ENCODE measurements around the gene ADARB2.

DNA sequence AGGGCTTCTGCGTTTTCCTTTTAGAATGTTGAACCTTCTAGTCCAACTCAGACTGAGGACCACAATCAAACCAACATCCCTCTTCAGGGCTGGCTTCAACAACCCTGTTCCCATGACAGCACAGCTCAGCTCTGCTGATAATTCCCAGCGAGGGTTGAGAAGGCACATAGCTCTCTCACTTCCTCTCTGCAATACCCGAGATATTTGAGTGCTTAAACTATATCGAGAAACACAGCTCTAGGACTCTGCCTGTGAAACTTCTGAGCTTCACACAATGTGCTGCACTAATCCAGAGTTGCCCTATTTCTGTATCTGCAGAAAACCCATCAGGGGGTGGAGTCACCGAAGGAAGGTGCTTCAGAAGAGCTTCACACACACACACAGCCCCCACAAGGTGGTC, 1.6 kb upstream of the ADARB2 start:
- TF ChIP-seq CREB1 (IDR thresholded peaks at IDR 0.05; ENCODE audit: low read depth) (no peak), EGR1 (IDR thresholded peaks at IDR 0.05) (no peak), TCF12 (IDR thresholded peaks at IDR 0.05; ENCODE audit: low read depth) (no peak), TAF1 (IDR thresholded peaks at IDR 0.05; ENCODE audit: low read depth) (no peak), EP300 (IDR thresholded peaks at IDR 0.05; ENCODE audit: borderline replicate concordance) (no peak), YY1 (IDR thresholded peaks at IDR 0.05; ENCODE audit: low read depth) (no peak), CEBPB (IDR thresholded peaks at IDR 0.05) (no peak), TEAD4 (IDR thresholded peaks at IDR 0.05) (no peak), RAD21 (IDR thresholded peaks at IDR 0.05; ENCODE audit: low read depth) (no peak), USF1 (IDR thresholded peaks at IDR 0.05) (no peak), FOXM1 (IDR thresholded peaks at IDR 0.05; ENCODE audit: borderline replicate concordance, low read depth) (no peak), NFIC (IDR thresholded peaks at IDR 0.05) (no peak)
- TF ChIP-seq, protein P1, sequence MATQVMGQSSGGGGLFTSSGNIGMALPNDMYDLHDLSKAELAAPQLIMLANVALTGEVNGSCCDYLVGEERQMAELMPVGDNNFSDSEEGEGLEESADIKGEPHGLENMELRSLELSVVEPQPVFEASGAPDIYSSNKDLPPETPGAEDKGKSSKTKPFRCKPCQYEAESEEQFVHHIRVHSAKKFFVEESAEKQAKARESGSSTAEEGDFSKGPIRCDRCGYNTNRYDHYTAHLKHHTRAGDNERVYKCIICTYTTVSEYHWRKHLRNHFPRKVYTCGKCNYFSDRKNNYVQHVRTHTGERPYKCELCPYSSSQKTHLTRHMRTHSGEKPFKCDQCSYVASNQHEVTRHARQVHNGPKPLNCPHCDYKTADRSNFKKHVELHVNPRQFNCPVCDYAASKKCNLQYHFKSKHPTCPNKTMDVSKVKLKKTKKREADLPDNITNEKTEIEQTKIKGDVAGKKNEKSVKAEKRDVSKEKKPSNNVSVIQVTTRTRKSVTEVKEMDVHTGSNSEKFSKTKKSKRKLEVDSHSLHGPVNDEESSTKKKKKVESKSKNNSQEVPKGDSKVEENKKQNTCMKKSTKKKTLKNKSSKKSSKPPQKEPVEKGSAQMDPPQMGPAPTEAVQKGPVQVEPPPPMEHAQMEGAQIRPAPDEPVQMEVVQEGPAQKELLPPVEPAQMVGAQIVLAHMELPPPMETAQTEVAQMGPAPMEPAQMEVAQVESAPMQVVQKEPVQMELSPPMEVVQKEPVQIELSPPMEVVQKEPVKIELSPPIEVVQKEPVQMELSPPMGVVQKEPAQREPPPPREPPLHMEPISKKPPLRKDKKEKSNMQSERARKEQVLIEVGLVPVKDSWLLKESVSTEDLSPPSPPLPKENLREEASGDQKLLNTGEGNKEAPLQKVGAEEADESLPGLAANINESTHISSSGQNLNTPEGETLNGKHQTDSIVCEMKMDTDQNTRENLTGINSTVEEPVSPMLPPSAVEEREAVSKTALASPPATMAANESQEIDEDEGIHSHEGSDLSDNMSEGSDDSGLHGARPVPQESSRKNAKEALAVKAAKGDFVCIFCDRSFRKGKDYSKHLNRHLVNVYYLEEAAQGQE (IDR thresholded peaks at IDR 0.05; ENCODE audit: low read depth) = no peak
- TF ChIP-seq, protein P2, sequence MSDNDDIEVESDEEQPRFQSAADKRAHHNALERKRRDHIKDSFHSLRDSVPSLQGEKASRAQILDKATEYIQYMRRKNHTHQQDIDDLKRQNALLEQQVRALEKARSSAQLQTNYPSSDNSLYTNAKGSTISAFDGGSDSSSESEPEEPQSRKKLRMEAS (IDR thresholded peaks at IDR 0.05) = no peak

All from Ishikawa (cell line).